Measurements from ENCODE around the gene TPD52L1.
A peak's percentile ranks its signal among the peaks of the same experiment; 100 is the strongest.
"Not testable (repeated sequence)": the region's sequence is repeated elsewhere in the genome, so short reads cannot be mapped to it uniquely, and the experiment has no call there.

The TPD52L1 gene, protein sequence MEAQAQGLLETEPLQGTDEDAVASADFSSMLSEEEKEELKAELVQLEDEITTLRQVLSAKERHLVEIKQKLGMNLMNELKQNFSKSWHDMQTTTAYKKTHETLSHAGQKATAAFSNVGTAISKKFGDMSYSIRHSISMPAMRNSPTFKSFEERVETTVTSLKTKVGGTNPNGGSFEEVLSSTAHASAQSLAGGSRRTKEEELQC

GRCh38 chr6:125153391-125154117, at the start of gene TPD52L1:
TSS of gene TPD52L1 (plus strand) at chr6:125153773. CDS start at chr6:125153952, 179 bp downstream.
- DNase-seq (ENCODE audit: low spot score): peak; percentile 82

GRCh38 chr6:125104425-125104824, 49.1 kb upstream of the TPD52L1 start:
- no peak for DNase-seq (ENCODE audit: low spot score)

- DNase-seq (ENCODE audit: low spot score): no peak
These were observed 46.5 kb upstream of the TPD52L1 start for GRCh38 chr6:125107048-125107447.

DNA sequence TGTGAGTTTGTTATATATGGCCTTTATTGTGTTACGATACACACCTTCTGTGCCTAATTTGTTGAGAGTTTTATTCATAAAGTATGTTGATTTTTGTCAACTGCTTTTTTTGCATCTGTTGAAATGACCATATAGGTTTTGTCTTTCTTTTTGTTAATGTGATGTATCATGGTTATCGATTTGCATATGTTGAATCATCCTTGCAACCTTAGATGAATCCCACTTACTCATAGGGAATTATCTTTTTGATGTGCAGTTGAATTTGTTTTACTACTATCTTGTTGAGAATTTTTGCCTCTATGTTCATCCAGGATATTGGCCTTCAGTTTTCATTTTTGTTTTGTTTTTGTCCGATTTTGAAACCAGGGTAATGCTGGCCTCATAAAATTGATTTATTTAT, 45.7 kb upstream of the TPD52L1 start:
- no peak for DNase-seq (ENCODE audit: low spot score)

DNA sequence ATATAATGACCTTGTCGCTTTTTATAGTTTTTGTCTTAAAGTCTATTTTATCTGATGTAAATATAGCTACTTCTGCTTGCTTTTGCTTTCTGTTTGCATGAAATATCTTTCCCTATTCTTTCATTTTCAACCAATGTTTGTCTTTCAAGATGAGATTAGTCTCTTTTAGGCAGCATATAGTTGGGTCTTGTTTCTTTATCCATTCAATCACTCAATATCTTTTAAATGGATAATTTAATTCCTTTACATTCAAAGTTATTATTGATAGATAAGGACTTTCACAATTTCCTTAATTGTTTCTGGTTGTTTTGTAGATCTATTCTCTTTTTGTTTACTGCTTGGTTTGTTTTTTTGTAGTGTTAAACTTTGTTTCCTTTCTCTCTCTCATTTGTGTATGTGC, 43.5 kb upstream of the TPD52L1 start:
- DNase-seq (ENCODE audit: low spot score): no peak

- no peak for DNase-seq (ENCODE audit: low spot score)
These were observed 42.2 kb upstream of the TPD52L1 start for GRCh38 chr6:125111219-125111983.

GRCh38 chr6:125112934-125113333, 40.6 kb upstream of the TPD52L1 start:
- no peak for DNase-seq (ENCODE audit: low spot score)

GRCh38 chr6:125114248-125114858, 39.2 kb upstream of the TPD52L1 start:
- DNase-seq (ENCODE audit: low spot score): no peak

DNA sequence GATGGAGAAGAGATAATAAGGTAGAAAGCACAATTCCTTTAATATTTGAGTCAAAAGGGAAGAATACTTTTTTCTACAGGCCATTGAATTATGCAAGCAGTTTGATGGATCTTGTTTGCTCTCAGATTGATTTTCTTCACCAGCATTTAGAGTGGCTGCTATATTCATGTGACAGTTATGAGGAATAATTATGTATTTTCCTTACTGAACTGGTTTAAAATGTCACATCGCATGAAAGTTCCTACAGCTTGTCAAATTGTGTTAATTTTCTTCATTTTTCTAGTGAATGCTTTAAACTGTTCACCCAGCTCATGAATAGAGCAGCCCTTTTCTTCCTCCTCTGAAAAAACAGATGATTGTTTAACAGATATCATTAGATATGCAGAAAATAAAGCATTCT, 37.4 kb upstream of the TPD52L1 start:
- DNase-seq (ENCODE audit: low spot score): no peak

- DNase-seq (ENCODE audit: low spot score): no peak
These were observed 36.9 kb upstream of the TPD52L1 start for GRCh38 chr6:125116710-125117109.

- DNase-seq (ENCODE audit: low spot score): no peak
These were observed 35.8 kb upstream of the TPD52L1 start for GRCh38 chr6:125117818-125118217.

GRCh38 chr6:125120054-125120590, 33.5 kb upstream of the TPD52L1 start:
- no peak for DNase-seq (ENCODE audit: low spot score)

GRCh38 chr6:125121894-125122293, 31.7 kb upstream of the TPD52L1 start:
- no peak for DNase-seq (ENCODE audit: low spot score)

DNA sequence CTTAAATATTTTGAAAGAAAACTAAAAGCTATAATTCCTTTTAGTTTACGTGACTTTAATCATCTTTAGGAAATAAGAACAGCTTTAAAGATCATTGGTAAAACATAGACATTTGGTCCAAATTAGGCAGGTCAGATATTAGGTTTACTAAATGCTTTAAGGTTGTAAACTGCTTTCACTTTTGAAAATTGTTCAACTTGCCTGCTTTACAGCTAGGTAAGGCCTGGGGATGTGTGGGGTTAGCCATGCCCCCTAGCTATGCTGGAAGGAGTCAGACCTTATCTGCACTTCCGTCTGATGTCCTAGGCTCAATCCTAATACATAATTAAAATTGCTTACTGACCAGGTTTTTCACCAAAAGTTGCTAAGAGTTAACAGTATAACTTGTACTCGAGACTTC, 30.5 kb upstream of the TPD52L1 start:
- DNase-seq (ENCODE audit: low spot score): no peak

DNA sequence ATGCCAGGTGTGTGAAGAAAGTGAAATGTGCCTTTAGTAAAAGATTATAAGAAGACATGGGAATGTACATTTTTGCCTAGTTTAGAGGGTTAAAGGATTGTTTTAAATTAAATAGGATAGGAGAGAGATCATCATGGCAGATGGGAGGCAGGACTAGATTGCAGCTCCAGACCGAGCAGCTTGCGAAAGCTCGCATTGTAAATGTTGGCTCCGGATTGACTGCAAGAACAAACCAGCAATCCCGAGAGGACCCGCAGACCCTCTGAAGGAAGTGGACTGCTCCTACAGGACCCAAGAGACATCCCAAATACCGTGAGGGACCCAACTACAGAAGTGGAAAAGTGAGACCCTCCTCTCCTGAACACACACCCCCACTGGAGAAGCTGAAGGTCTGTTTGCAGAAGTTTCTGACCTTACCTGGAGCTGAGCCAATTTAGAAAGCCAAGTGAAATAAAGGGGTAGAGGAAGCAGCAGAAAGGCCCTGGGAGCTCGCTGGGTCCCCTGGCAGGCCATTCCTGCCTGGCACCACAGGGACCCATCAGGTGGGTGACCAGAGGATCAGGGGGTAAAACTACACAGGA, 30.0 kb upstream of the TPD52L1 start:
- no peak for DNase-seq (ENCODE audit: low spot score)

GRCh38 chr6:125124049-125124669, 29.4 kb upstream of the TPD52L1 start:
- DNase-seq (ENCODE audit: low spot score): no peak

- not testable (repeated sequence) for DNase-seq (ENCODE audit: low spot score)
These were observed 27.7 kb upstream of the TPD52L1 start for GRCh38 chr6:125125856-125126255.

DNA sequence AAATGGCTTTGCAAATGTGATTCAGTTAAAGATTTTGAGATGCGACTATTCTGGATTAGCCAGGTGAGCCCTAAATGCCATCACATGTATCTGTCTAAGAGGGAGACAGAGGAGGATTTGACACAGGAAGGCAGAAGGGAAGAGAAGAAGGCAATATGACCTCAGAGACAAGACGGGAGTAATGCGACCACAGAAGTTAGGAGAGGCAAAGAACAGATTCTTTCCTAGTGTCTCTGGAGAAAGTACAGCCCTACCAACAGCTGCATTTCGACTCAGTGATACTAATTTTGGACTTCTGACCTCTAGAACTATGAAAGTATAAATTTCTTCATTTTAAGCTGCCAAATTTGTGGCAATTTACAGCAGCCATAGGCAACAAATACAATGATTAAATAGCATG, 24.2 kb upstream of the TPD52L1 start:
- no peak for DNase-seq (ENCODE audit: low spot score)

DNA sequence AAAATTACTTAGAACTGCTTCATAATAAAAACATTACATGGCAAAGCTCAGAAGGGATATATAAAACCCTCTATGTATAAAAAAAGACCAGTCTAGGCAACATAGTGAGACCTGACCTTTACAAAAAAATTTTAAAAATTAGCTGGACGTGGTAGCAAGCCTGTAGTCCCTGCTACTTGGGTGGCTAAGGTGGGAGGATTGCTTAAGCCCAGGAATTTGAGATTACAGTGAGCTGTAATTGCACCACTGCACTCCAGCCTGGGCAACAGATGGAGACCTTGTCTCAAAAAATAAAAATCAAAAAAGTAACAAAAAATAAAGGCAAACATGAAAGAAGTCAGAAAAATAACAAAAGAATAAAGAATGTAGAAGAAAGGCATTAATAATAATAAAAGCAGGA, 21.5 kb upstream of the TPD52L1 start:
- no peak for DNase-seq (ENCODE audit: low spot score)

- no peak for DNase-seq (ENCODE audit: low spot score)
These were observed 17.2 kb upstream of the TPD52L1 start for GRCh38 chr6:125136378-125136777.

GRCh38 chr6:125138083-125138482, 15.5 kb upstream of the TPD52L1 start:
- DNase-seq (ENCODE audit: low spot score): no peak

DNA sequence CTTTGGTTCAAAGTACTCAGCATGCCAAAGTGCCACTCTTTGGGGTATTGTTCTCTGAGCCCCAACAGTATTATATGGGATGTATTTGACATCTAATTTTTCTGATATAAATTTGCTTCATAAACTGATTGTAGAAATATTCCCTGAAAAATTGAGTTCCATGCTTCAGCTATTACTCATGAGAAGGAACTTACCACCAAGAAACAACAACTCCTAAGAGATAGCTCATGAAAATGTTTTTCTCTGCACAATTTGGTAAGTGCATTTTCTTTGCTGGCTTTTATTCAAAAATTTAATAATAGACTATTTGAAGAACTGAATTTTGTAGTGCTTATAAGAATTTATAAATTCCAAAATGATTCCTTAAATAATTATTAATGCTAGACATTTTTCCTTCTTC, 12.8 kb upstream of the TPD52L1 start:
- no peak for DNase-seq (ENCODE audit: low spot score)
